Hepatocyte (in vitro differentiated cells): ENCODE results near the gene GRID2IP.

Experiments
- CTCF ChIP-seq: fragments of 200-600 bp; sonication (generic); IDR thresholded peaks from 2 replicates; pipeline ENCODE4 v1.5.1; 2016; ENCODE audit warnings: antibody characterized with exemption, mild to moderate bottlenecking; ENCODE audit not compliant: poor library complexity
- EZH2 ChIP-seq: fragments of 200-600 bp; sonication (generic); IDR thresholded peaks from 2 replicates; pipeline ENCODE4 v1.6.1; 2016; ENCODE audit warnings: antibody characterized with exemption, mild to moderate bottlenecking, borderline replicate concordance

- TF ChIP-seq EZH2 (no peak), CTCF (no peak)
Measured at GRCh38 chr7:6528401-6529130, 22.7 kb downstream of the GRID2IP start.
